HG02943 (cell line): ENCODE data around the gene MTTP.
A peak's percentile ranks its signal among the peaks of the same experiment; 100 is the strongest.
"Not testable (repeated sequence)": the region's sequence is repeated elsewhere in the genome, so short reads cannot be mapped to it uniquely, and the experiment has no call there.

ENCODE experiments used
- ATAC-seq: cut with Tn5 transposase; IDR thresholded peaks from one replicate; pipeline ENCODE4 v1.9.1; 2021; ENCODE audit warnings: mild to moderate bottlenecking, low read depth, moderate library complexity; ENCODE audit not compliant: unreplicated experiment

Gene MTTP

DNA sequence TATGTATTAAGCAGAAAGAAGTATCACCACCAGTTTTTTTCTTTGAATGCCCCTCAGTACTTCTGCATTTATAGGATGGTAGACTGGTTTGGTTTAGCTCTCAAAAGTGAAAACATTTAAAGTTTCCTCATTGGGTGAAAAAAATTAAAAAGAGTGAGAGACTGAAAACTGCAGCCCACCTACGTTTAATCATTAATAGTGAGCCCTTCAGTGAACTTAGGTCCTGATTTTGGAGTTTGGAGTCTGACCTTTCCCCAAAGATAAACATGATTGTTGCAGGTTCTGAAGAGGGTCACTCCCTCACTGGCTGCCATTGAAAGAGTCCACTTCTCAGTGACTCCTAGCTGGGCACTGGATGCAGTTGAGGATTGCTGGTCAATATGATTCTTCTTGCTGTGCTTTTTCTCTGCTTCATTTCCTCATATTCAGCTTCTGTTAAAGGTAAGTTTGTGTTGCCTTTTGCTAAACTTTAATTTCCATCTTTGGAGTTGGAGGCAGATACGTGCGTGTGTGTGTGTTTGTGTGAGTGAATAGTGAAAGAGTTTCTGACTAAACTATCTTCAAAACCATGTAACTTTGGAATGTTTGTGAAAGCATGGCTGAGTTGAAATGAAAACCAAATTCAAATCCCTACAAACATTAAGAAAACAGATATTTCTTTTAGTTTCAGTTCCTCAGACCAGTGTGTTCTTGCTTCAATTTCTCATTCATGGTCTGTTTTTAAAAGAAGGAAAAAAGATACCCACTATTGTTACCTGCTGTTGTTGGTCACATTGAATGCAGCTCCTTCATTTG lies at the start of gene MTTP:
MTTP (plus strand) TSS at position 295 of the 795 bp plus-strand sequence; CDS start at position 381, 86 bp downstream.
- ATAC-seq = peak; percentile 77

DNA sequence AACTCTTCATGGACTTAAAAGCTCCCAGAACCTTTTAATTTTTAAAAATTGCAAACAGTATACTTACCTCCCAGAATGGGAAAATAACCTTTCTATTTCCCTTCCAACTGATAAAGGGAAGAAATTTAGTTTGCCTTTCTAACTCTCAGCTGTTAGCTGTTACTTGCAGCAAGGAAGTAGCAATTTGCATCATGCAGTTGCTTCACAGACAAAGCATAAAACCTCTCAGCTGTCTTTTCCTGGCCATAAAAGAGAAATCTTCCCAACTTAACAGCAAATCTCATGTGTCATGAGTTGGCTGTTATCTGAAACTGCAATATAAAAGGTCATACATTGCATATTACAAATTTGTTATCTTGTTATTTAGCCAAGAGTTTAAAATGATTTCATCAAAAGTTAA lies 45.4 kb upstream of the MTTP start:
- no peak for ATAC-seq

DNA sequence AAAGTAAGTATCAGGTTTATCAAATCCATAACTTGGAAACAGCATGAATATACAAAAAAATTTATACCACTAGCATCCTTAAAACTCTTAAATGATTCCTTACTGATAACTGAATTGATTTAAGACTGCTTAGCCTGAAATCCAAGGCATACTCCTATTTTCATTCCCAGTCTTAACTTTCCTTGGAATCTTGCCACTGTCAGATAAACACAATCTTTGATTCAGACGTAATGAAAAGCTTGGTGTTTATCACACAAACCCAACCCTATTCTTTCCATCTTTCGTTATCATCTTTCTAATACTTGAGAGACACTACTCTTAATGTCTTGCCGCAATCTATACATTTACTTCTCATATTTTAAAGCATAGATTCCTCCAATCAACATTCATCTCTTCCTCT lies 44.7 kb upstream of the MTTP start:
- no peak for ATAC-seq

DNA sequence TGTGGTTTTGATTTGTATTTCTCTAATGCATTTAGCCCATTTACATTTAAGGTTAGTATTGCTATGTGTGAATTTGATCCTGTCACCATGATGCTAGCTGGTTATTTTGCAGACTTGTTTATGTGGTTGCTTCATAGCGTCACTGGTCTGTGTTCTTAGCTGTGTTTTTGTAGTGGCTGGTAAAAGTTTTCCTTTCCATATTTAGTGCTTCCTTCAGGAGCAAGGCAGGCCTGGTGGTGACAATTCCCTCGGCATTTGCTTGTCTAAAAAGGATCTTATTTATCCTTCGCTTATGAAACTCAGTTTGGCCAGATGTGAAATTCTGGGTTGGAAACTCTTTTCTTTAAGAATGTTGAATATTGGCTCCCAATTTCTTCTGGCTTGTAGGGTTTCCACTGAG lies 39.9 kb upstream of the MTTP start:
- ATAC-seq = not testable (repeated sequence)

DNA sequence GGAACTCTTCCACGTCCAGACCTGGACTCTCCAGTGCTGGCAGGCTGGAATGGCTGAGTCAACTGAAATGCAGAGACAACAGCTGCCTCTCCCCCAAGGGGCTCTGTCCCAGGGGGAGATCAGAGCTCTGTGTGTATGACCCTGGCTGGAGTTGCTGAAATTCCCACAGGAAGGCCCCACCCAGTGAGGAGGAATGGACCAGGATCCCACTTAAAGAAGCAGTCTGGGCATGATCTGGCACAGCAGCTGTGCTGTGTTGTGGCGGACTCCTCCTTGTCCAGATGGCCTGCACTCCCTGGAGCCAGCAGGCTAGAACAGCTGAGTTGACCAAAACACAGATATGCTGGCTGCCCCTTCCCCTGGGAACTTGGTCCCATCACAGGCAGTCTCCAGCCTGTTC lies 38.4 kb upstream of the MTTP start:
- ATAC-seq = no peak

DNA sequence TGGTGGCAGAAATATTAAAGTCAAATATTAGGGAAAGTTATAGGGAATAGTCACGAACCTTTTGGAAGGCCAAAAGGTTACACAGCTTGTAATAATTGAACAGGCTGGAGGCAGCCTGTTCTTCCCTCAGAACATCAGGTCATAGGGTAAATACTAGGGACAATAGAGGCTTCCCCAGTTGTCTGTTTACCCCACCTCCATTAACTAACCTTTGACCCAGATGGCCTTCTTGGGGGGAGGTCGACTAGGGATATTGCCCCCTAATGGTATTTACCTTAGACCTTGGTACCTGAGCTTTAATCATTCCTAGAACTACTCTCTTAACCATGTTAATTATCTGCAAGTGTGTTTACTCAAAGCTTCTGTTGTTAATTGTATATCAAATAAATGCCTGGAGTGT lies 37.8 kb upstream of the MTTP start:
- ATAC-seq = no peak

DNA sequence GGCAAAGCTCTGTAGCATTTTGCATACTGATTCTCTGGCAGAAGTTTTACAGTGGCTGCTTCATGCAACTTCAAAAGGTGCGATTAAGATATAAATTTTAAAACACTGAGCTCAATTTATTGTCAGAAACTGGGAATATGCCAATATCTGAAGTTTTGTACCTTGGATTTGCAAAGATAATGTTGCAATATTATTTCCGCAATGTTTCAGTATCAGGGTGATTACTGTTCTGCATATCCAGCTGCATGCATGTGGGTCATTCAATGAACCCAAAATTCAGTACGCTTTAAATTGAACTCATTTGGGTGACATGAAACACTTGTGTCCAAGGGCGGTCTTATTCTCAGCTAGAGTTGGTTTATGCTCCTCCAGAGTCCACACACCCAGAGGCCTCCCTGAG lies 37.0 kb upstream of the MTTP start:
- no peak for ATAC-seq

DNA sequence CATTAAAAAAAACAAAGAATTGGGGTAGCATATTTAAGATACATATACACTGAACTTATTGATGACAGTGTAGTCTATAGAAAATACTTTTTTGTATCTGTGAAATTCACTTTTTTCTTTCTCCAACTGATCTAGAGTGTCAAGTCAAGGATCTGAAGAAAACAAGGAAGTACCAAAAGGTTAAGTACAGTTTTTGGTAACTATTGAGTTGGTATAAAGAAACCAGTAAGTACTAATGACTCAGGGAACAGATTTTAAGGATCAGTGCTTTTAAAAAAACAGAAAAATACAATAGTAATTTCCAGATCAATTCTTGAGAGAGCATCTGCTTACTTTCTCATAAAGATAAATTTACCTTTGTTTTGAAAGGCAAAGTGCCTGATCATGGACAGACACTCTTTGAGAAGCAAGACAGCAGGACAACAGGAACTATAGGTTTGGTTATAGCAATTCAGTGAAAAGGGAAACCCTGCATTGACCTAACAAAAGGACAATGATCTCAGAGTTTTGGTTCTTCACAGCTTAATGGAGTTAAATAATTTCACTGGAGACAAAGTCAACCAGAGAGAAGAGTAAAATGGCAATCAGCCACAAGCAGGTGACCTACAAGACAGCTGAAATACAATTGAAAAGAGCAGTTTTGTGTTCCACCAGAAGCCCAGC lies 34.2 kb upstream of the MTTP start:
- no peak for ATAC-seq

DNA sequence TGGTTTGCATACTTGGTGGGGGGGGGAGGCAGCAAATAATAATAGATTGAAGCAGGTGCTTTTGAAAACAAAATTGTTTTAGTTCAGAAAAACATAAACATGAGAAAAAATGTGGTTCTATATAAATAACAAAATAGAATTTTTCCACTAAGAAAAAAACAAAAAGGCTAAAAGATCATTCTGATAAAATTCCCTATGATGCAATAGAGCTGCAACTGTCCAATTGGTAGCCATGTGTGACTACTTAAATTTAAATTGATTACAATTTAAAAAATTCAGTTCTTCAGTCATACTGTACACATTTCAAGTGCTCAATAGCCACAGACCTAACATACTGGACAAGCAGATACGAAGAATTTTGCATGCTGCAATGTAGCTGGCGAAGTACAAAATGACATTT lies 21.8 kb upstream of the MTTP start:
- ATAC-seq = no peak

DNA sequence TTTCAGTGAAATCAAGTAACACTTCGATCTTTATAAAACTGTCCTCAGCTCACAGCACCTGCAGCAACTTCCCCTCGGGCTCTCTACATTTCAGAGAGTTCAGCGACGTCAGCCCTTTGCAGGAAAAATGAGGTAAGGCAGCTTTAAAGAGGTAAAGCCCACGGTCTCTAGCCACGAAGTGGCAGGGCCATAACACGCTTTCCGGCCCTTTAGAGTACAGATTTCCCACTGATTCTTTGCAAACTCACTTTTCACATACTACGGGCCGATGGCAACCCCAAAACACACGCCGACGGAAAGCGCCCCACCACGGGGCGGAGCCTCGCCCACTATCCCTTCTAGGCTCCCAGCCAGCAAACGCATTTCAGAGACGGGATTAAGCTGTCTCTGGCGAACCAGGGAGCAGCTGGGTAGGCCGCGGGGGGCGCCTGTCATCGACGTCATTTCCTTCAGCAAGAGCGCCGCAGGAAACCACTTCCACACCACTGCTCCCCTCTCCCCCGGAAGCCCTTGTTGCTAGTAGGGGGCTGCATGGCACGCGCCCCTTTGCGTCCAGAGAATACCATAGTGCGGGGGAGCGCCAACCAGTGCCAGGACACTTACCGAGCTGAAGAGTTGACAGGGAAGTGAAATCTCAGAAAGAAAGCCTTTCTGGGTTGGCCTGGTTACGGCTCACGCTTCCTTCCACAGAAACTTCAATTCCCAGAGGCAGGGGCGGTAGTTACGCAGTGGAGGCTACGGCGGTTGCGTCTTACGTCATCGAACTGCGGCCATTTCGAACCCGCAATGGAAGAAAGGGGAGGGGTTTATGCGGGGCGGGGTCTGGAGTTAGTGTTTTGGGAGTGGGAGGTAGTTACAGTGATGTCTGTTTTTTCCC lies 11.1 kb upstream of the MTTP start, which contains the start of gene TRMT10A:
TRMT10A (minus strand) TSS at position 730 of the 877 bp plus-strand sequence. CDS start 4,701 bp downstream, outside the sequence.
- ATAC-seq = peak; percentile 96

DNA sequence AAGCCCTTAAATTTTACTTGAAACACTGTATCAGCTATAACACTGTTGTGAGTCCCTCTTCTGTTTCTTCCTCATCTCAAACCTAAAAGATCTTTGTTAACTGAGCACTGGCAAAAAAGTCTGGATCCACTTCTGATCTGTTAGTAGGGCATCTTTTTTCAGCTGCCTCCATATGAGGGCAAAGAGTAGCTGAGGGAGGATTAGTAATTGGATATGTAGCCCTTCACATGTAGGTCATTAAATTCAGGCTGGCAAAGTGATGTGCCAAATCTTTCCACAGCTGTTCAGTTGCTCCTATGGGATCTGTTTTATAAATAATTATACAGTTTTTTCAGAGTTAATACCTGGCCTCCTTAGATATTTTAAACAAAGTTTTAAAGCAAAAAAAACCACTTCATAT lies 9.7 kb upstream of the MTTP start:
- ATAC-seq = no peak

DNA sequence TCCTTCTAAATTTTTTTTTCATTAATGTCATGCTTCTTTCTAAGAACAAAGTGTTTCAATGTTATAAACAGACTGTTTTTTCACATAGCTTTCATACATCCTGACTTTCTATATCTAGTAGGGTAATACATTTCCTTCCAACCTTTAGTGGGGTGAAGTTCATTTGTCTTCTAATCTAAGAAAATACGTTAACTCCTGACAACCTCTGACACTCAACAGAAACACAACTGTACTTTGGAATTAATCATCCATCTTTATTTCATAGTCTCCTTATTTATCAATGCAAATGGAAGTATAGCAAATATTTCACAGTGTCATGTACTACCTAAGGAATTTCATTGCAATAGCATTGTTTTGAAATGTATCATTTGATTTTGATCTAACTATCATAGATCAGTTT lies 2.7 kb upstream of the MTTP start:
- no peak for ATAC-seq

DNA sequence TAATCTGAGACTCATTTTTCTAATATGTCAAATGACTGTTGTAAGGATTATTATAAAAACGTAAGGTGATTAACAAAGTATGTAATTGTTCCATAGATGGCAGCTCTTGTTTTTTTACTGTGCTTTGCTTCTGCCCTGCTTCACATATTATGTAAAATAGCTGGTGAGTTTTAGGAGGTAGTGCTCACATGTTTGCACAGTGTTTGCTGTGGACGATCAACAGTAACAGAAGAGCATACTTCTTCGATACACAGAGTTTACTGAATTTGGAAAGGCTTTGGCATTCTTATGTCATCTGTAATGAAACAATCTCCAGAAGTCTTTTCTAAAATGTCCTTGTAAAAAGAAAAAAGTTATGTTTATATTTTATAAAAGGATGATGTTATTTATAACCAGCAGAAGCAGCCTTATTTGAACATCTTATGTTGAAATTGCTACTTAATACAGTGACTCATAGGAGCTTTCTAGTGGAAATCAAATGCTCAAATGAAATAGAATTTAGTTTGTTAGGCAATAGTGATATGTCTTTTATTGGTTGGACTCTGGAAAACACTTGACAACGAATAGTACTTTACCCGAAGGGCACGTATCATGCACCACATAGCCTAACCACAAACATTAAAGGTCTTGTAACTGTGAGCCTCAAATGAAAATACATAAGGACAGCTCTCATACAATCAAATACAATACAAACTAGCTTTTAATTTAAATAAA lies 1.9 kb upstream of the MTTP start:
- no peak for ATAC-seq

DNA sequence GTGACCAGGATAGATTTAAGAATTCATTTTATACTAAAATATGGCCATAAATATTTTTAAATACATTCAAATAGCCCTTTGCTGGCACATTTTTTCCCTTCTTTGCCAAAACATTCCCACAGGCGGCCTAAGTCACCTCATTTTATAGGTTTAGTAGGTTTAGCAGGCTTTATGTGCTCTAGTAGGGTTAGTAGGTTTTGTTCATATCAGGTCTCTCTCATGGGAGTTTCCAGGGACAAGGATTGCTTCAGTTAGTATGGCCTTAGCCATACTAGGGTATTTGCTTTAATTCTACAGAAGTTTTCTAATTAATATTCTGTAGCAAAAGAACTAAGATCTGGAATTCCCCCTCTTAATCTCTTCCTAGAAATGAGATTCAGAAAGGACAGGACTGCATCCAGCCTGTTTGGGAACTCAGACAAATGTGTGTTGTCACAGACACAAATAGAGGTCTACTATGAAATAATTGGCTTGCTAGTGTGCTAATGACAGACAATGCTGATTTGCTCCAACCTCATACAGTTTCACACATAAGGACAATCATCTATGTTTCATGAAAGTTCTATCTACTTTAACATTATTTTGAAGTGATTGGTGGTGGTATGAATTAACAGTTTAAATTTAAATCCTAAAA lies 772 bp upstream of the MTTP start:
- no peak for ATAC-seq

DNA sequence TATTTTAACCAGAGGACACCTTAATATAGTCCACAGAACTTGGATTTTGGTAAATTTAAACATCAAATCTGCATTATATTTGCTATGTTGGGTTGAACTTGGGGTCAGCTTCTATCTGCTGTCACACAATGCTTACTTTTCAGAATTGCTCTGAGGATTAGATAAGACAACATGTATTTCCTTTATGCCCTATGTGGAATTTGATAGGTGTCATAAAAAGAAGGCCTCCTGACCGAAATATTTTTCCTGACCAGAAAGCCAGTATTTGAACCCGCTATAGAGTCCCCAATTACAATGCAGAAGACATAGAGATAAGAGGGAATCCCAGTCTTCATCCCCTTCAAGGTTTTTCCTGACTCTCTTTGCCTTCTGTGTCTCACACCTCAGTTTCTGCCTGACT lies 4.1 kb downstream of the MTTP start:
- no peak for ATAC-seq

DNA sequence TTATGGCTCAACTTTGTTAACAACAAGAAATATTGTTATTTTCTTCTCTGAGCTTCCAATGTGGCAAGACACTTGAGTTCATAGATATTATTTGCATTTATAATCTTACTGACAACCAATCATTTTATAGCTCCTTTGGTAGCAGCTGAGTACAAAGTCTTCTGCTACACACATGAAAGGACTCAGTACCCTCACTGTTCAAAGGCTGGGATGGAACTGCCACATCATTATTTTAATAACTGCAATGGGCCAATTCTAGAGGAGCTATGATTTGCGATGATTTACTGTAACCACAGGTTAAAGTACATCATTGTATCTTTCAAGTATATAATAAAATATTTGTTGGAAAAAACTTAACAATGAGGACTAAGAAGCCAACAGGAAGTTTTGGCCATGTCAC lies 10.9 kb downstream of the MTTP start:
- no peak for ATAC-seq

DNA sequence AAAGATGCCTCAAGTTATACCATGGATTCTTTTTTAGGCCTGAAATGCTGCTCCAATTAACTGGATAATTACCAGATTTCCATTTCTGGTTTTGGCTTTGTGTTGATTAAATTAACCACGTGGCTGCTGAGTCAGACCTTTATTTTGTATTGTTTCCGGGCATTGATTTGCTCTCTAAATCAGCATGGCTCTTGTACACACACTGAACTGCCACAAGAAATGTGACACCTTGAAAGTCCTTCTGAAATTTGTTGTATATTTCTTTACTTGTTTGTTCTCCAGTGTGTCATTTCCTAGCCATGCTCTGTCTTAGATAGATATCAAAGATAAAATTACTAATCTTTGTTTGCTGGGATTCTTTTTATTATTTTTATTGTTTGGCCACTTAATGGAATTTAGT lies 11.7 kb downstream of the MTTP start:
- ATAC-seq = no peak

DNA sequence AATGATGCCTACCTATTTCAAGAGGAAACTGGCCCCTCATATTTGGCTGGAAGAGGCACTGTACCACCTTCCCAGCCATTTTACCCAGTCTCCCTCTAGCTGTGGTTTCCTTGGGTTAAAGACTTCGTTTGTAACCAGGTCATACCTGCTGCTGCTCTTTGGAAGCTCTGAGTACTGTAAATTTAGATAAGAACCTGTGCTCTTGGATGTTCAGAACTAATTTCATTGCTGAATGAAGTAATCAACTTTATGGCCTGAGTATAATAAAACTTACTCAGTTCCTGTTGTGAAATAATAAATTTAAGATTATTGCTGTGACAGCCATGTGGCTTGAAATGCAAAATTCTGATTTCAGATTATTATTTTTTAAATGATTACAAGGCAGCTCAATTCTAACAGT lies 12.2 kb downstream of the MTTP start:
- ATAC-seq = no peak

DNA sequence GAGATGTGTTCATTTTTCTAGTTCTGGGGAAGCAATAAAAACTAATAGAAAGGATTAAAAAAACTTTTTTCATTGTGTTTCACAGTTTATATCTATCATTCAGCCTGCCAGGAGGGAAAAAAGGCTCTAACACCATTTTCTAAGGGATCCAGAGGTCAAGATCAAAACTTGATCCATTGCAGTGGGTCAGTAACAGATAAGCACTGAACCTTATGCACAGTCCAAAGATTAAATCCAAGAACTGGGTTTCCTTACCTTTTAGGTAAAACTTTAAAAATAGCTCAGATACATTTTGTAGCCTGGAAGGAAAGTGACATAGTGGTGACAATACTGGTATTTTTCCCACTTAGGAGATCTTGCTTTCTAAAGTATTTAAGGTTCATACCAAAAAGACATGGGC lies 12.7 kb downstream of the MTTP start:
- no peak for ATAC-seq

DNA sequence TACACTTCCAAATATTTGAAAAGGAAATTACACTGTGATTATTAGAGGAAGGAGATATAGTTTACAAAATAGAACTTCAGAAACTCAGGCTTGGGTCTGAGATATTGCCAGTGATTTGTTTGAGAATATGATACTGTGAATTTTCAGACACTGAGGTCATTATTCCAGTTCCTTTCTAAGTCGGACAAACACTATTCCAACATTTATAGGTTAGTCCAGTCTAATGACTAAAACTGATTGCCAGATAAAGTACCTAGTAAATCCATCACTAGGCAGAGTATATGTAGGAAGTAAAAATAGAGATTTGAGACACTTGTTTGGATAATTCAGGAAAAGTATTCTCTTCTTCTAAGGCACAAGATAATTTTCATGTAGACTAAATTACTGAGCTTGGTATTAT lies 13.2 kb downstream of the MTTP start:
- no peak for ATAC-seq
